ENCODE results near the gene ARHGAP26.
A peak's percentile ranks its signal among the peaks of the same experiment; 100 is the strongest.
"Not testable (repeated sequence)": the region's sequence is repeated elsewhere in the genome, so short reads cannot be mapped to it uniquely, and the experiment has no call there.

Gene ARHGAP26

DNA sequence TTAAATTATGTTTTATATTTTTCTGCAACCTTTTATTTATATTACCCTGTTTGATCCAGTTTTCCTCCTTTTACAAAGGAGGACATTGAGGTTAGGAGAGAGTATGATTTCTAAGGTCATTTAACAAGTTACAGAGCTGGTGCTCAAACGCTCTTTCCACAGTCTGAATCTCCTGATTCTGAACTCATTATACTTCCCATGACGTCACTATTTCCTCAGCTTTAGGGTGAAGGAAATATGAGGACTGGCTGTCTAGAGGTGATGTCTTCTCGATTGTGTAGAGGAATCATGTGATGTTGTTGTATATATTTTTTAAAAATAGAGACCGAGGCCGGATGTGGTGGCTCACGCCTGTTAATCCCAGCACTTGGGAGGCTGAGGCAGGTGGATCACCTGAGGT is 140.0 kb downstream of the ARHGAP26 start:
- DNase-seq, result no peak

DNA sequence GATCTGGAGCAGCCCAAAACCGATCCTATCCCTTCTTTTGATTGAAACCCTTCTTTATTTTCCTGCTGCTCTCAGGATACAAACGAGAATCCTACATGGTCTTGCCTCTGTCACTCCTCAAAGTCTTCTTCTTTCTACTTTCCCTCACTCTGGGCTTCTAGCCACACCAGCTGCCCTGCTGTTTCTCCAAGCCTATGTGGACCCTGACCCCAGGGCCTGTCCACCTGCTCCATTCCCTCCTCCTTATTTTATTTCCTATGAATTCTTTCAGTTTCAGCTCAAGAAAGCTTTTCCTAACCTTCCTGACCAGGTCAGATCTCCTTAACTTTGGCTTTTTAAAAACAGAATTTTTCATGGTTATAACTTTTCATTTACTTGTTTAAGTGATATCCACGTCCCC is 141.0 kb downstream of the ARHGAP26 start:
- no peak for DNase-seq

DNA sequence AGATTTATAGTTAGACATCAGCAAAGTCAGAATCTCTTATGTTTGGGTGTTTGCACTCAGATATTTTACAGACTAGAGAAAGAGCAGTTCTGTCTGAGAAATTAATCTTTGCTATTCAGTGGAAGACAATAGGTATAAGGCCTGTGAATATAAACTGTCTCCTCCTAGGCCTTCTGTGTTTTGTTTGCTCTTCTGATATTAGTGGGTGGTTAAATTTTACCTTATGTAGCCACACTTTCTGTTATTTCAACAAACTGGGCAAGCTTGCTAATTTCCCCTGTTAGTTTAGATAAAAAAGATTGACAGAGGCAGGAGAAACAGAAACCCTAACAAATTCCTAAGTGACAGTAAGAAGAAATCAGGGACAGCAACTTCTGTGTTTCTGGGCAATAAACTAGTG is 141.6 kb downstream of the ARHGAP26 start:
- DNase-seq, result no peak

DNA sequence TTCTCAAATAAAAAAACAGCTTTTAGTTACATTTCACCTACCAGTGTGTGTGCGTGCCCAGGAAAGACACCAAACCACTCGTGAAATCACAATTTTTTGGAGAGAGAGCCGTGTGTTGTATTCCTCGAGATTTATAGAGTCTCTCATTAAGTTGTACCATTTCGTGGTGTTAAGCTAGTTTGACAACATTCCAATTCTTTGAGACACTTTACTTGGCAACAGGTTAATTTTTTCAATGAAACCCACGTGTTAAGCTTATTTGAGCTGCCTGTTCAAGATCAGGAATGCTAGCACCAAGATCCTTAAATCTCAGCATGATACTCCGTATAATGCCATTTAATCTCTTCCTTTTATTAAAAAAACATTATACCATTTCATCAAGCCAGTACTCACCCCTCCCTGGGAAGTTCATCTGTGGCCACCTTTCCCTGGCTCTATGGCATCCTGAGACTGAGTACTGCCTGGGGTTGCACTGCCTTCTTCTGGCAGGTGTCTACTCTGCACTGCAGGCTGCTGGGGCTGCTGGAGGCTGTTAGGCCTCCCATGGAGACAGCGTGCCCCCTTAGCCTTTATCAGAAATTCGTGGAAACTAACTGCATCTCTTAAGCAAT is 143.7 kb downstream of the ARHGAP26 start:
- no peak for DNase-seq

DNA sequence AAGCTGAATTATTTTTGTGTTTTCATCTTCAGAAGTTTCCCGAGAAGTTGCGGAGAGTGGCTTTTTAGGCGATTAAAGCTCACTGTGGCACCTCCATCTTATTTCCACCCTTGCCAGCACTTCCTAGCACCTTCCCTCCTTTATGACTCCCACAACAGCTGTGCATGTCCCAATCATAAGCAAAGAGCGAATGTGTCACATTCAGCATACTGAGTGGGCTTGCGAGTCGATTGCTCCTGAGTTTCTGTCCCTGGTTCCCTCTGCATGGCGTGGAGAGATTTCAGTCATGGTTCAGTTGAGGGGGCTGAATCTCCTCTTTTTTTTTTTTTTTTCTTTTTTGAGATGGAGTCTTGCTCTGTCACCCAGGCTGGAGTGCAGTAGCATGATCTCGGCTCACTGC is 144.9 kb downstream of the ARHGAP26 start:
- no peak for DNase-seq

DNA sequence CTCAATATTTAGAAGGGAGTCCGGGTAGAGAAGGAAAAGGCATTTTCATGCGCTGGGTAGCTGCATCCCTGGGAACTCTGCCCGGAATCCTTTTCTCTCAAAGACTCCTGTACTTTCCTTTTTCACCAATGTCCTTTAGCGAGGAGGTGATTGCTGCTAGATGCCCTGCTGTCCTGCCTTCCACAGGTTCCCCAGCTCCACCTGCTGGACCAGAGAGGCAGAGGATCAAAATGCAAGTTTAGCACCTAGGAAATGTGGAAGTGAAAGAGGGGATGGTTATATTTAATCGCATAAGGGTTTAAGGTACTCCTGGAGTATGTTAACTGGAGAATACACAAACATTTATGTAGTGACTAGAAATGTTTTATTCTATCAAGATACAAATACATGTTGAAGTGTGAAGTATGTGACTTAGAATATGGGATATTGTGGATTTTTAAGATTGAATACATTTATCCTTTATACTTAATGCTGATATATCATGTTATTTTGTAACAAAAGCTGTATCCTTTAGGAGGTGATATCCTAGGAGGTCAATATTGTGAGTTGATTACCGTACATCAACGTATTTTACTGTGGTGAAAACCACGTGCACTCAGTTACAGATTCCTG is 145.7 kb downstream of the ARHGAP26 start:
- peak; percentile 69 for DNase-seq

DNA sequence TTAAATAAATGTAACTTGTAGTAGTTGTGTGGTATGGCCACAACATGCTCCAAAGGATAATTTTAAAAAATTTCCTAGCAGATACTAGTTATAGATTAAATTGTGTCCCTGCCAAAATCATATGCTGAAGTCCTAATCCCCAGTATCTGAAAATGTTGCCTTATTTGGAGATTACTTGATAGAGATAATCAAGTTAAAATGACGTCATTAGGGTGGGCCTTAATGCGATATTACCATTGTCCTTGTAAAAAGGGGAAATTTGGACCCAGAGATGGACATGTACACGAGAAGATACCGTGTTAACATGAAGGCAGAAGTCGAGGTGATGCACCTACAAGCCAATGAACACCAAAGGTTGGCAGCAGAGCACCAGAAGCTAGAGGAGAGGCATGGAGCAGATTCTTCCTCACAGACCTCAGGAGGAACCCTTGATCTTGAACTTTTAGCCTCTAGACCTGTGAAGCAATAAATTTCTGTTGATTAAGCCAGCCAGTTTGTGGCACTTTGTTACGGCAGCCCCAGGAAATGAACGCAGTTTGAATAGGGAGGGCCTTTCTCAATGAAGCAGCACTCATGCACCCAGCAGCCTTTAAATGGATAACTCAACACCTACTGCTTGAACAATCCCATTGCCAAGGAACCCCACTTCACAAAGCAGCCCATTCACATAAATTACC is 148.9 kb downstream of the ARHGAP26 start:
- DNase-seq, result peak; percentile 45

DNA sequence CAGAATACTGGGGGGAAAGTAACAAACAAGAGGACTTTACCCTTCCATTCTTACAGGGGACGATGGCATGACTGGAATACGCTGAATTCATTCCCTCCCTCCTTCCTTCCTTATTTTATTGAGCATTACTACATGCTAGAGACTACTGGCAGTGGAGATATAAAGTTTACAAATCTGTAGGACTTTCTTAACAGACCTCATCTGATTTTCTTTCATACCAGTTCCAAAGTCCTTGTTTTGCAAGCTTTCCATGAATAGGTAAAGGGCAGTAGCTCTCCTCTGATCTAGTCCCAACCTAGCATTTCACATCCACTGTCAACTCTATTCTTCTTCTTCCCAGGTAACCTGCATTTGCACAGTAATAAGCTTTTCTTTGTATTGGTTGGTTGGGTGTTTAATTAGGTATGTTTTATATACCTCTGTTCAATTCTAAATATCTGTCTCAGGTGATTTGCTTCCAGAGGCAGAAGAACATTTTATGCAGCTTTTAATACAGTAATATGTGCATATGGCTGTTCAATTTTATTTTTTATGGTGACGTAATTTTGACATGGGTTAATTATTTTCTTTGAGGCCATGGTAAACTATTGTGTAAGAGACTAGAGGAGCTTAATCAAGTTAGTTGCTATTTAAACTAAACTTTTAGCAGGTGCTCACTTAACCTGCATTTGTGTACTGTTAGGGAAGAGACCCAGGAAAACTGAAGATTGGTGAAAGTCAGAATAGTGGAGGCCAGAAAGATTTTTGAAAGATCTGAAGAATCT is 150.9 kb downstream of the ARHGAP26 start:
- no peak for DNase-seq

DNA sequence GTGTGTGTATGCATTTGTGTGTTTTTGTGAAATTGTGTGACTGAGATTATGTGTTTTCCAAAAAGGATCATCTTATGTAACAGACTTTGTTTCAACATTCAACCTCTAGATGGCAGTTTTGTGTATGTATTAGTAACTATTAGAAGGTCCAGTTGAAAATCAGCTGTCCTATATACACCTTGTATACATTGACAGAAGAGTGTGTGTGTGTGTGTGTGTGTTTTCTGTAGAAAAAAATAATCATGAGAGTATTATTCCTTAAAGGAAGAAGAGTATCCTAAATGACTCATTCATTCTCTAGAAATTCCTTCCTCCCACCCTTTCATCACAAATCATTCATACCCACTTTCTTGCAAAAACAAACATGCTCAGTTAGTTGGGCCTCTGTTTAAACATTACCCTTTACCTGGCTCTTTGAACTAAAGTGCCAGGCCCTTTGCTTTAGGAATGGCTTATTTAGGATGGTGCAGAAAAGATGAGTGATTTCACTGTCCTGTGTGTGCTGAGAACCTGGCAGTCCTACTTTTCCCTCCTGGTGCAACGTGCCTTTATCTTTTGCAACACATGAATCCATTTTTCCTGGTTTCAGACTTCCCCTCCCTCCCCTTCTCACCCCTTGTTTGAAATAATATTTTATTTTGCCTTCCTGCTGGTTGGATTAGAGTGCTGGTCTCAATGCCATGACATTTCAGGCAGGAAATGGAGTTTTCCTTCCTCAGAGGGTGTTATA is 152.2 kb downstream of the ARHGAP26 start:
- DNase-seq, result peak; percentile 32

DNA sequence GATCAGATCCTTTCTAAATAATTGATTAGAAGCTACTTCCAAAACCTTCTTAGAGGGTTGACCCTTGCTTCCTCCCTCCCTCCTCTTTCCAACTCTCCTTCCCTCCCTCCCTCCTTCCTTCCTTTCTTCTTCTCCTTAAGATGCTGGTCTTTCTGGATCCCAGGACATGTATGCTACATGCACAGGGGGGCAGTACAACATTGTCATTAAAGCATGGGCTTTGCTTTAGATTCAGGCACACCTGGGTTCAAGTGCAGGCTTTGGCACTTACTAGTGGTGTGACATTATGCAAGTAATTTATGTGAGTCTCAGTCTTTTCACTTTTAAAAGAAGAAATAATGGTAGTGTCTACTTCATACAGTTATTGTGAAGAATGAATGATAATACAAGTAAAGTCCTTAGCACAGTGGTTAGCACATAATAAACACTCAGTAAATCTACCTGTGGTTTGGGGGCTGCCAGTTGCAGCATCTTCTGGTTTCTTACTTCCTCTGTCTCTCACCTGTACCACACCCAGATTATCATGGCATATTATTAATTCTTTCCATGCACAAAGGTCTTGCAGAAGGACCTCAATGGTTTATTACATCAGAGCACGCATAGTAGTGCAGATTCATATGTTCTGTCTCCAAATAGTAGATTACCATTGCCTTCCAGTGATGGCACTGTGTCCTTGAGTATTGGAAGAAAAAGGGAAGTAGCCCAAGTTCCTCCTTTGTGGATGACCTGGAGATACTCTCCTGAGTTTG is 154.1 kb downstream of the ARHGAP26 start:
- peak; percentile 72 for DNase-seq

DNA sequence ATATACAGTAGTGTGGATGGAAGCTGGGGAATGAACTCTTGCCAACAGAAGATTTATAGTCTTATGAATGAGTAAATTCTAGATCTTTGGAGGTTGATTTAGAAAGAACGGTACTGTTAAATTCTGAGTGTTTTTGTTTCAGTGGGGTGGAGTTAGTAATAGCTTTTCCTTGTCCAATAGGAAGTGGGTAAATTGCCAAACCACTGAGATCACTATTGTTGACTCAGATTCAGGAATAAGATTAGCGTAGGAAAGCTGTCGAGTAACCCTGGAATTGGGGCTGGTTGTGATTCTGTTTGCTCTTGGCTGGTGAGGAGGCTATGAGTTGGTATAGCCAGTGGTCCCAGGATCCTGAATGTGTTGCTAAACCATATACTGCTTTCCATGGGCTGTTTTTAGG is 155.6 kb downstream of the ARHGAP26 start:
- DNase-seq, result no peak

DNA sequence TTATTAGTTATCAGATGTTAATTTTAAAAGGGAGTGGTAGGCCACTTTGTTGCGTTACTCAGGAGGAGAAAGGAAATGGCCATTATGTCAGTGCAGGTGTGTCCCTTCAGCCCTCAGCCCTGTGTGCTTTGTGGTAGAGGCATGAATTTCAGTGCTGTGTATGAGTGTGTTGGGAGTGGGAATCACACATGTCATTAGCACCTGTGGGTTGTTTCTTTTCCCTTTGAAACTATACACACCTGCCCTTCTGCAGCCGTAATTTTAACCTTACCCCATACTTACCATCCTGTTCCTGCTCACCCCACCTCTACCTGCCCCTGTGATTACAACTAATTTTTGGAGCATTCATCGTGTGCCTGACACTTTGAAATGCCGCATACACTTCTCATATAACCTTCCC is 156.4 kb downstream of the ARHGAP26 start:
- DNase-seq, result no peak

DNA sequence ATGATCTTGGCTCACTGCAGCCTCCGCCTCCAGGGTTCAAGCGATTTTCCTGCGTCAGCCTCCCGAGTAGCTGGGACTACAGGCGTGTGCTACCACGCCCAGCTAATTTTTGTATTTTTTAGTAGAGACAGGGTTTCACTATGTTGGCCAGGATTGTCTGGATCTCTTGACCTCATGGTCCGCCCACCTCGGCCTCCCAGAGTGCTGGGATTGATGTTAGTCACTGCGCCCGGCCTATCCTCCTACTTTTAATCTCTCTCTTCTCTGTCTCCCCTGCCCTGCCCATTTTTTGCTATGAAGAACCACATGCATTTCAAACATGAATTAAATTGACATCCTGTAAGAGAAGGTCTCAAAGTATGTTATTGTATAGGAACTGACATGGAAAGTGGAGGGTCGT is 158.8 kb downstream of the ARHGAP26 start:
- not testable (repeated sequence) for DNase-seq

DNA sequence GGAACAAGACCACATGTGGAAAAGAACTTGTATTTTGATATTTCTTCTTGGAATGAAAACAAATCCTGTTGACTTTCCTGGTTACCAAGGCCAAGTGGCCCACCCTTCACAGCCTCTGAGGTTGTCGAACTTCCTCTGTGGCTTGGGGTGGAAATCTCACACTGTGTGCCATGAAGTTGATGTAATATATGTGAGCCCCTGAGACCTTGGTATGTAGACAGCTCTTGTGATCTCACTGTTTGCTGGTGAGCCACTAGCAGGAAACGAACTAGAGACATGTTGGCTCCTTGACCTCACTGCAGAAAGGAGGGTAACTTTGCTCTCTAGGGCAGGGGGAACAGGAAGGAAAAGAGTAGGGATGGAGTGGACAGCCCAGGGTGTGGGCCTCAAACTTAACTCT is 159.4 kb downstream of the ARHGAP26 start:
- DNase-seq, result peak; percentile 72

DNA sequence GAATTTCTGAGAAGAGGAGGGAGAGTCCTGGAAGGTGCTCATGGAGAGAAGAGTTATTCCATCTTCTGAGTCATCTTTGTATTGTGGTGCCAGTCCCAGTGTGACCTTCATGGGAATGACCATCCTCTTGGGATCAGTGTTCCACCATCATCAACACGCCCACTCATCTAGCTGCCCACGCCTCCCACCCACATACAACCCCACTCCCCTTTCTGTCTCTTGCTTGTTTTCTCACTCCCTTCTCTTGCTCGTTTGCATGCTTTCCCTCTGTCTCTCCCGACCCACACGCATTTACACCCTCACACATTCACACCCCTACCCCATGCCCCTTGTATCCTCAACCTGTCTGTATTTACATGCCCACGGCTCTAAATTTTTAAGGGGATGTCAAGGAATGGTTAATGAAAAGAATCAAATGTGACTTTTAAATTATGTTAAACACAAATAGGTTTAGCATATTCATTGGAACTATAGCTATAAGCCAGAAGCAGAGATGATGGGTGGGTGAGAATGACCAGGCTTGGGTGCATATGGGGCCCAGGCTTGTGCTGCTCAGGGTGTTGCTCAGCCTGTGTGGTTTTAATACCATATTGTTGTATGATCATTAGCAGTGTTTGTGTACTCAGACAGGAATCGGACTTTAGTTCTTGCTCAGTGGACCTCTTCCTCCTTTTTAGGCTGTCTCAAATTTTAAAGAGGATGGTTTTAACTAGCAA is 160.4 kb downstream of the ARHGAP26 start:
- no peak for DNase-seq

DNA sequence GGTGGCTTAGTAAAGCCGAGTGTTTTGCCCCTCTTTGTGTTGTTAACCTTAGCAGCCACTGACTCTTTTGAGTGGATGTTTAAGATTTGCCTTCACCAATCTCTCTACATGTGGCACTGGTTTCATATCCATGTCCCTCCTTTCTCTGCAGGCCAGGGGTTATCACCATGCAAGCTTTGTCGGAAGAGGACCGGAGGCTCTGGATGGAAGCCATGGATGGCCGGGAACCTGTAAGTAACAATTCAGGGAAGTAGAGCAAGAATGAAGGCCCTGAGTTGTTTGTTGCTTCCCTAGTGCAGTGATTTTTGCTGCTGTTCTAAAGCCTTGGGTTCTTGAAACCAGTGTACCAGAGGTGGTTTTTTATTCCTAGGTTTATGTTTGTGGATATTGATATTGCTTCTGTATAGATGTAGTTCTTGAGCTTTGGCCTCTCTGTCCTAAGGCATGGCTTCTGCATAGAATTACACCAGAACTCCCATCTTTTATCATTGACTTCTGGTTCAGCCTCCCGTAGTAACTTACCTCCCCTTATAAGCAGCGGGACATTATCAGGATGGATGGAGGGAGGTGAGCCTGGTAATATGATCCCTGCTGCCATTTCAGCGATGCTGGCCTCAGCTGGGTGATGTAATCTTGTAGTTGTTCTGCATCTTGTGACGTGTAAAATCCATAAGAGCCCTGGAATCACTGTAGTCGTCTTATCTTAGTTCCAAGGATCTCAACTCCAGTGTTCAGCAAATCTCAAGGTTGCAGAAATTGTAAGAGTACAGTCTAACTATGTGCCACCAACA is 161.9 kb downstream of the ARHGAP26 start:
- DNase-seq, result no peak

DNA sequence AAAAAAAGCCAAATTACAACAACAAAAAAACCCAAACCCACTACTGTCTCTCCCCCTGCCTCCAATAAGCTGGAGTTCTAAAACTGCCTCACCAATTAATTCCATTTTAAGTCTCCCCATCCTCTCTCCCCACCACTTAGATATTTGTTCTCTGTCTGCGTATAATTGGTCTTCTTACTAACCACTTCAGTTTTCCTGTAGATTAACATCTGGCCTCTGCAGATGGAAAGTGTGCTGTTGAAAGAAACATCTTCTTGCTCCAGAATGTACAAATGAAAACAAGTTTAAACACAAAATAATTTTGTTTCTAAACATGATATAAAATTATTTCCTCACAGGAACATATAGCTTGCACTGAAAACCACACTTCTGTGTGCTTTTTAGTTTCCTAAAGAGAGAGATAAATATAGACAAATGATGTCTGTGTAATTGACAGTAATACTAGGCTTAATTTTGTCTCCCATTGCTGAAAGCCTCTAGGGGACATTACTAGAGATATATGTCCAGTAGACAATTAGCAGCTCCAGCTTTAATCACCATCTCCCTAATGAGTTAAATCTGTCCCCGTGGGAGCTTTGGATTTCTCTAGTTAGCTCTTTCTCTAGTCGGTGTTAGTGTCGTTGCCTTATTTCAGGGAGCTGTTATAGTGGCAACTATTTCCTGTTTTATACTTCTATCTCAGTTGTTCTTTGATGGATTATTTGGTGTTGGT is 164.0 kb downstream of the ARHGAP26 start:
- DNase-seq, result peak; percentile 22

DNA sequence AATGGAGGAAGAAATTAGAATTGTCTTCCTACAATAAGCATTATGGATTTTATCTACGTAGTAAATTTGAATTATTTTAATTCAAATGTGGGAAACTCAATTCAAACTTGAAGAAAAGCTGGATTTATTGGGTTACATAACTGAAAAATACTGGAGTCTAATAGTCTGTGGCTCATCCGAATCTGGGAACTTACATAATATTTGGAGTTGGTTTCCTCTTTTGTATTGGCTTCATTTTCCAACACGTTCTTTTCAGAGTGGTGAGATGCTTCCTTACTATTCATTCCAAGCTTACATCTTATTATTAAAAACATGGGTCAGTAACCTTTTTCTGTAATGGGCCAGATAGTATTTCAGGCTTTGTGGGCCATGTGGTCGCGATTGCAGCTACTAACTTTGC is 164.8 kb downstream of the ARHGAP26 start:
- peak; percentile 23 for DNase-seq

DNA sequence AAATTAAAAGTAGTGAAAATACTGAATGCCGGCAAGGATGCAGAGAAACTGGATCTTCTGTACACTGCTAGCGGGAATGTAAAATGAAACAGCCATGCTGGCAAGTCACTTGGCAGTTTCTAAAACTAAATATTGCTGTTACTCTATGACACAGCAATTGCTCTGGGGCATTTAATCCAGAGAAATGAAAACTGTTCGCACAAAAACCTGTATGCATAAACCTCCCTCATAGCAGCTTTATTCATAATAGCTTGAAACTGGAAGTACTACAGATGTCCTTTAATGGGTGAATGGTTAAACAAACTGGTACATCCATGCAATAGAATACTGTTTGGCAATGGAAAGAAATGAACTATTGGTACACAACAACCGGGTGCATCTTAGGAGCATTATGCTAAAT is 167.2 kb downstream of the ARHGAP26 start:
- no peak for DNase-seq

DNA sequence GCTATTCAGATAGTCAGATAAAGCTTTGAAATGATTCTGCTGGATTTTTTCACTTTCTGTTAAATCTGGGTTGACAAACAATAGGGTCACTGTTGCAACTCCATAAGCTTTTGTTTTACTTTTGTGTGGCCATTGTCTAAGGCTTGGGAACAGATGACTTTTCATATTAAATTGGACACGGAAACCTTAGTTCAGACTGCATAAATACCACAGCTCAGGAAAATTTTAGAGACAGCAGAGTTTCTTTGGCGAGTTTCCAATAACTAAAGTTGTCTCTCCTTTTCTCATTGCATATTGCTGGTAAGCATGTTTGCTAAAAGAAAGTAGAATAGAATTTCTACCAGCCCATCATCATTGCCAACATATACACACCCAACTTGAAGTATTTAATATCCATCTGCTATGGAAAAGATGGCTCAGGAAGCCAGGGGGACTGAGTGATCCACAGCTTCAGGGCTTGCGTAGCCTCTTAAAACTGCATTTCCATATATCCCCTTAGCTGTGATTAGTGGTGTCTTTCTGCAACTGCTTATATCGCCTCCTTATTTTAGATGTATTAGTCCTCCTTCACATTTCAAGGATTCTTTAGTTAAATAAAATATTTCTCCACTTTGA is 168.2 kb downstream of the ARHGAP26 start:
- DNase-seq, result no peak
